Gastrocnemius medialis (tissue), 4 donors: ENCODE results near the gene EYA3. TPM values are rescaled to one million over a fixed set of nuclear protein-coding genes. Genes with fewer than 3 reads are reported as not detected.

Experiments used
- ATAC-seq, 2 donors: fragments of 150-250 bp; one replicate each; pipeline ENCODE4 v1.9.1; 2016
- DNase-seq, 2 donors: peaks; one replicate each; pipeline ENCODE4 v3.0.0-alpha.2; 2019
- H3K27ac ChIP-seq, 4 donors: fragments of 200-600 bp; sonication (generic); 1 replicate in 1 of 4; 2 replicates in 3 of 4; pipeline ENCODE4 v1.5.1; 2016 to 2018; ENCODE audit warnings: mild to moderate bottlenecking in 2 of 4, moderate library complexity in 1 of 4
- H3K27me3 ChIP-seq, 3 donors: fragments of 200-600 bp; sonication (generic) in 2 of 3; 1 replicate in 1 of 3; 2 replicates in 2 of 3; pipeline versions ENCODE4 v1.5.1 to v1.6.0; 2016 to 2019; ENCODE audit warnings: mild to moderate bottlenecking in 1 of 3, moderate library complexity in 1 of 3
- H3K36me3 ChIP-seq, 2 donors: fragments of 200-600 bp; sonication (generic) in 1 of 2; one replicate each; pipeline ENCODE4 v1.5.1; 2017 to 2018
- H3K4me1 ChIP-seq, 2 donors: fragments of 200-600 bp; sonication (generic) in 1 of 2; one replicate each; pipeline ENCODE4 v1.5.1; 2016 to 2017; ENCODE audit warnings: mild to moderate bottlenecking in 2 of 2
- H3K4me3 ChIP-seq, 4 donors: fragments of 200-600 bp; sonication (generic) in 3 of 4; 1 replicate in 1 of 4; 2 replicates in 3 of 4; pipeline ENCODE4 v1.5.1; 2016 to 2019; ENCODE audit warnings: mild to moderate bottlenecking in 2 of 4
- H3K9me3 ChIP-seq, 3 donors: fragments of 200-600 bp; sonication (generic) in 2 of 3; 1 replicate in 1 of 3; 2 replicates in 2 of 3; pipeline ENCODE4 v1.5.1; 2016 to 2019
- CTCF ChIP-seq, 5 experiments: fragments of 450-650 bp in 3 of 5; fragments of 200-600 bp in 2 of 5; sonication (generic) in 2 of 5; IDR thresholded peaks in 4 of 5; conservative IDR thresholded peaks in 1 of 5; 1 replicate in 4 of 5; 2 replicates in 1 of 5; pipeline ENCODE4 v1.5.1; 2016 to 2019; ENCODE audit warnings: antibody characterized with exemption in 5 of 5, mild to moderate bottlenecking in 3 of 5, moderate library complexity in 3 of 5
- POLR2A ChIP-seq, 2 donors: fragments of 450-650 bp; IDR thresholded peaks; one replicate each; pipeline ENCODE4 v1.6.1; 2017; ENCODE audit warnings: antibody characterized with exemption in 2 of 2, mild to moderate bottlenecking in 2 of 2, moderate library complexity in 2 of 2
- in situ Hi-C, 4 donors: fragments of 200-750 bp; cut with MboI; loops; one replicate each; pipeline versions ENCODE4 v1.15.0 to v1.8.0; 2017; ENCODE audit warnings: low sequenced_read_pairs in 4 of 4
- intact Hi-C: fragments of 100-400 bp; cut with DNase I; formaldehyde crosslinking; loops from one replicate; pipeline ENCODE4 v1.15.1; 2023; ENCODE audit warnings: low total_unique reads
- total RNA-seq, 4 donors: library from RNA; depleted of rRNA; stranded (reverse); fragments of >200 nt; gene quantifications; one replicate each; pipeline versions ENCODE4 v1.1.0 to v1.2.3, GENCODE V29; 2016

EYA3 gene
- total RNA-seq, 4 donors from 2014 or later: 9.2 to 19.5 (median 15.4) TPM

- TF ChIP-seq CTCF (IDR thresholded peaks at IDR 0.05 in 4 of 5, conservative IDR thresholded peaks at IDR 0.05 in 1 of 5): no peak
- no peak for TF ChIP-seq POLR2A (IDR thresholded peaks at IDR 0.05)
- ATAC-seq: no peak
- in situ Hi-C loops: no loop called here
- H3K27me3 ChIP-seq: peaks cover 0 to 12% (median 10%) of the 10 kb centered on the region in 3 donors
- DNase-seq: no peak
- H3K4me3 ChIP-seq: no peak overlapping the region
- no peaks in the 10 kb centered on the region for H3K9me3 ChIP-seq
- H3K27ac ChIP-seq: no peak overlapping the region
- intact Hi-C loops: no loop called here
- H3K36me3 ChIP-seq: no peaks in the 10 kb centered on the region
- H3K4me1 ChIP-seq: no peaks in the 10 kb centered on the region
Observed at GRCh38 chr1:27931759-27932158, 156.7 kb downstream of the EYA3 start.

- in situ Hi-C loops: no loop called here
Observed at GRCh38 chr1:27931184-27931583, 157.2 kb downstream of the EYA3 start.

GRCh38 chr1:27928216-27928954 is 160.0 kb downstream of the EYA3 start:
- H3K27ac ChIP-seq: no peak overlapping the region
- intact Hi-C loops (no loop called here), in situ Hi-C loops (no loop called here)
- no peaks in the 10 kb centered on the region for H3K36me3 ChIP-seq
- DNase-seq (no peak), ATAC-seq (no peak)
- no peaks in the 10 kb centered on the region for H3K4me1 ChIP-seq
- H3K9me3 ChIP-seq: no peaks in the 10 kb centered on the region
- no peak for TF ChIP-seq CTCF (IDR thresholded peaks at IDR 0.05 in 4 of 5, conservative IDR thresholded peaks at IDR 0.05 in 1 of 5)
- no peak for TF ChIP-seq POLR2A (IDR thresholded peaks at IDR 0.05)
- no peaks in the 10 kb centered on the region for H3K27me3 ChIP-seq
- H3K4me3 ChIP-seq: no peak overlapping the region

More at GRCh38 chr1:27931184-27931583, 157.2 kb downstream of the EYA3 start:
- Histone ChIP-seq H3K27me3 (peaks cover 0 to 12% (median 10%) of the 10 kb centered on the region in 3 donors), H3K36me3 (no peaks in the 10 kb centered on the region), H3K27ac (no peak overlapping the region), H3K4me3 (no peak overlapping the region), H3K4me1 (no peaks in the 10 kb centered on the region), H3K9me3 (no peaks in the 10 kb centered on the region)
- intact Hi-C loops: no loop called here
- no peak for ATAC-seq
- no peak for DNase-seq
- TF ChIP-seq POLR2A (IDR thresholded peaks at IDR 0.05): no peak
- no peak for TF ChIP-seq CTCF (IDR thresholded peaks at IDR 0.05 in 4 of 5, conservative IDR thresholded peaks at IDR 0.05 in 1 of 5)

- intact Hi-C loops: no loop called here
- Histone ChIP-seq H3K4me1 (no peaks in the 10 kb centered on the region), H3K36me3 (no peaks in the 10 kb centered on the region), H3K4me3 (no peak overlapping the region), H3K27me3 (no peaks in the 10 kb centered on the region), H3K9me3 (no peaks in the 10 kb centered on the region), H3K27ac (no peak overlapping the region)
- in situ Hi-C loops: no loop called here
- DNase-seq: no peak
- TF ChIP-seq POLR2A (IDR thresholded peaks at IDR 0.05) (no peak), CTCF (IDR thresholded peaks at IDR 0.05 in 4 of 5, conservative IDR thresholded peaks at IDR 0.05 in 1 of 5) (no peak)
- no peak for ATAC-seq
Observed at GRCh38 chr1:27922272-27922671, 166.1 kb downstream of the EYA3 start.

Other genes with a start within 250 kb of the EYA3 start
- 10 to 100 TPM in 1 of 4 donors, 1 to 10 TPM in 3; 2.3 to 10.8 (median 7.6) TPM for gene THEMIS2, start 216.1 kb downstream of the EYA3 start, total RNA-seq
- gene RPA2, start 174.0 kb downstream of the EYA3 start, total RNA-seq: 10 to 100 TPM; 46.3 to 66.4 (median 52.8) TPM
- gene SMPDL3B, start 153.6 kb downstream of the EYA3 start, total RNA-seq: under 1 TPM in 1 of 4 donors, not detected in 3; 0.29 TPM
- 1 to 10 TPM; 3.8 to 7.4 (median 5.4) TPM for gene XKR8, start 128.6 kb downstream of the EYA3 start, total RNA-seq
- gene PTAFR, start 88.1 kb upstream of the EYA3 start, total RNA-seq: 1 to 10 TPM in 2 of 4 donors, under 1 TPM in 2; 0.76 to 1.5 (median 0.97) TPM
- 10 to 100 TPM; 37.6 to 56.1 (median 51.2) TPM for gene DNAJC8, start 144.4 kb upstream of the EYA3 start, total RNA-seq
- 100 to 1,000 TPM; 125 to 333 (median 193) TPM for gene ATP5IF1, start 147.5 kb upstream of the EYA3 start, total RNA-seq
- 10 to 100 TPM in 2 of 4 donors, 1 to 10 TPM in 2; 5.6 to 18.9 (median 12.4) TPM for gene SESN2, start 170.9 kb upstream of the EYA3 start, total RNA-seq
- gene MED18, start 240.4 kb upstream of the EYA3 start, total RNA-seq: 10 to 100 TPM in 2 of 4 donors, 1 to 10 TPM in 2; 6.5 to 15.0 (median 10.1) TPM